Measurements from ENCODE around the gene RTKN. TPM values are rescaled to one million over a fixed set of nuclear protein-coding genes. Genes with fewer than 3 reads are reported as not detected.

The RTKN gene
- total and polyA plus RNA-seq, 10 of the 15 experiments (the other 5 are each of a cell fraction or from before 2014, with no cell fraction given), result 0.50 to 12.3 (median 5.4) TPM

DNA sequence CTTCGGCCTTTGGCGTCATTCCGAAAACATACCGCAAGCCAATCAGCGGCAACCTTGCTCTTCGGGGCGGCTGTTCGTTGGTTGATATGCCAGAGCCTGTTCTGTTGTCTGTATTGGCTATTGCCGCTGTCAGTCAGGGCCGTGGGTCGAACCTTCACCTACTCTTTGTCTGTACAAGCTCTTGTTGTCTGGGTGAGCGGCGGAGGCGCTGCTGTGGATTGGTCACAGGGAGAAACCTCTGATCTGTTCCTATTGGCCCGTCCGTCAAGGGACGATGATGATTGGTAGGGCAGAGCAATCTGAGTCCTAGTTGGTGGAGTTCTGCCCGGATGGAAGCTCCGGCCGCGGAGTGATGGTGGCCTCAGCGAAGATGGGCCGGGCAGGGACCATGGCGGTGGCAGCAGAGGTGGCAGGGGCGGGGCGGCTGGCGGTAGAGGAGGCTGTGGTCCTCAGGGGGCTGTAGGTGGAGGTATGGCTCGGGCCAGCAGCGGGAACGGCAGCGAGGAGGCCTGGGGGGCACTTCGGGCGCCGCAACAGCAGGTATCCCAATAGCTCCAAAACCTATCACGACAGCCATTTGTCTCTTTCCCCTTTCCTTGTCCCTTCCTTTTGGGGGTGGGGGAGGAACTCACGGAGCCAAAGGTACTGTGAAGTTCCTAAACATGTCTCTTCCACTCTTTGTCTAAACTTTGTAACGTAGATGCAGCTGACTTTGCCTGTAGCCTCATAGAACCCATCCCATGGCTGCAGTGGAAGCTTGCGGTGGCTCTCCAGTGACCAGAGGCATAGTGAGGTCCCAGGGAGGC, 16.6 kb upstream of the RTKN start, which contains the start of gene WBP1 (continued):
- TF ChIP-seq NFYB (IDR thresholded peaks at IDR 0.05; ENCODE audit: insufficient read depth, low read depth, low read length) (peak; percentile 91), NR2F1 (conservative IDR thresholded peaks at IDR 0.05) (no peak), KLF5 (IDR thresholded peaks at IDR 0.05; ENCODE audit: partially characterized antibody) (no peak), NFIC (IDR thresholded peaks at IDR 0.05; ENCODE audit: low read depth, low read length) (no peak; the same call in 1 of the 2 replicates), RAD51 (IDR thresholded peaks at IDR 0.05) (no peak), NRF1 (conservative IDR thresholded peaks at IDR 0.05; ENCODE audit: low read depth, low read length) (no peak), CHD2 (IDR thresholded peaks at IDR 0.05; ENCODE audit: borderline replicate concordance, low read depth, low read length) (peak; percentile 96), HDGF (IDR thresholded peaks at IDR 0.05) (peak; percentile 68; the same call in 1 of the 2 replicates), IKZF2 (IDR thresholded peaks at IDR 0.05) (no peak), FOXM1 (IDR thresholded peaks at IDR 0.05; ENCODE audit: low read depth, low read length) (peak; percentile 56; the same call in 1 of the 2 replicates), RFX5 (IDR thresholded peaks at IDR 0.05; ENCODE audit: low read depth, low read length) (peak; percentile 89), ZNF622 (IDR thresholded peaks at IDR 0.05) (no peak), BMI1 (IDR thresholded peaks at IDR 0.05; ENCODE audit: borderline replicate concordance) (no peak; the same call in 1 of the 2 replicates), NBN (IDR thresholded peaks at IDR 0.05) (no peak), NFYA (IDR thresholded peaks at IDR 0.05; ENCODE audit: borderline replicate concordance, low read depth, low read length) (peak; percentile 50; the same call in 1 of the 2 replicates), TCF12 (IDR thresholded peaks at IDR 0.05; ENCODE audit: low read depth, low read length) (no peak)
- TF ChIP-seq, protein P1, sequence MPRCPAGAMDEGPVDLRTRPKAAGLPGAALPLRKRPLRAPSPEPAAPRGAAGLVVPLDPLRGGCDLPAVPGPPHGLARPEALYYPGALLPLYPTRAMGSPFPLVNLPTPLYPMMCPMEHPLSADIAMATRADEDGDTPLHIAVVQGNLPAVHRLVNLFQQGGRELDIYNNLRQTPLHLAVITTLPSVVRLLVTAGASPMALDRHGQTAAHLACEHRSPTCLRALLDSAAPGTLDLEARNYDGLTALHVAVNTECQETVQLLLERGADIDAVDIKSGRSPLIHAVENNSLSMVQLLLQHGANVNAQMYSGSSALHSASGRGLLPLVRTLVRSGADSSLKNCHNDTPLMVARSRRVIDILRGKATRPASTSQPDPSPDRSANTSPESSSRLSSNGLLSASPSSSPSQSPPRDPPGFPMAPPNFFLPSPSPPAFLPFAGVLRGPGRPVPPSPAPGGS (IDR thresholded peaks at IDR 0.05; ENCODE audit: borderline replicate concordance, insufficient read depth, low read depth, low read length, poor library complexity, severe bottlenecking), result peak; percentile 11
- TF ChIP-seq, protein P2, sequence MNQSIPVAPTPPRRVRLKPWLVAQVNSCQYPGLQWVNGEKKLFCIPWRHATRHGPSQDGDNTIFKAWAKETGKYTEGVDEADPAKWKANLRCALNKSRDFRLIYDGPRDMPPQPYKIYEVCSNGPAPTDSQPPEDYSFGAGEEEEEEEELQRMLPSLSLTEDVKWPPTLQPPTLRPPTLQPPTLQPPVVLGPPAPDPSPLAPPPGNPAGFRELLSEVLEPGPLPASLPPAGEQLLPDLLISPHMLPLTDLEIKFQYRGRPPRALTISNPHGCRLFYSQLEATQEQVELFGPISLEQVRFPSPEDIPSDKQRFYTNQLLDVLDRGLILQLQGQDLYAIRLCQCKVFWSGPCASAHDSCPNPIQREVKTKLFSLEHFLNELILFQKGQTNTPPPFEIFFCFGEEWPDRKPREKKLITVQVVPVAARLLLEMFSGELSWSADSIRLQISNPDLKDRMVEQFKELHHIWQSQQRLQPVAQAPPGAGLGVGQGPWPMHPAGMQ (IDR thresholded peaks at IDR 0.05; ENCODE audit: borderline replicate concordance), result no peak
- TF ChIP-seq, protein P3, sequence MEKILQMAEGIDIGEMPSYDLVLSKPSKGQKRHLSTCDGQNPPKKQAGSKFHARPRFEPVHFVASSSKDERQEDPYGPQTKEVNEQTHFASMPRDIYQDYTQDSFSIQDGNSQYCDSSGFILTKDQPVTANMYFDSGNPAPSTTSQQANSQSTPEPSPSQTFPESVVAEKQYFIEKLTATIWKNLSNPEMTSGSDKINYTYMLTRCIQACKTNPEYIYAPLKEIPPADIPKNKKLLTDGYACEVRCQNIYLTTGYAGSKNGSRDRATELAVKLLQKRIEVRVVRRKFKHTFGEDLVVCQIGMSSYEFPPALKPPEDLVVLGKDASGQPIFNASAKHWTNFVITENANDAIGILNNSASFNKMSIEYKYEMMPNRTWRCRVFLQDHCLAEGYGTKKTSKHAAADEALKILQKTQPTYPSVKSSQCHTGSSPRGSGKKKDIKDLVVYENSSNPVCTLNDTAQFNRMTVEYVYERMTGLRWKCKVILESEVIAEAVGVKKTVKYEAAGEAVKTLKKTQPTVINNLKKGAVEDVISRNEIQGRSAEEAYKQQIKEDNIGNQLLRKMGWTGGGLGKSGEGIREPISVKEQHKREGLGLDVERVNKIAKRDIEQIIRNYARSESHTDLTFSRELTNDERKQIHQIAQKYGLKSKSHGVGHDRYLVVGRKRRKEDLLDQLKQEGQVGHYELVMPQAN (conservative IDR thresholded peaks at IDR 0.05), result no peak
- TF ChIP-seq, protein P4, sequence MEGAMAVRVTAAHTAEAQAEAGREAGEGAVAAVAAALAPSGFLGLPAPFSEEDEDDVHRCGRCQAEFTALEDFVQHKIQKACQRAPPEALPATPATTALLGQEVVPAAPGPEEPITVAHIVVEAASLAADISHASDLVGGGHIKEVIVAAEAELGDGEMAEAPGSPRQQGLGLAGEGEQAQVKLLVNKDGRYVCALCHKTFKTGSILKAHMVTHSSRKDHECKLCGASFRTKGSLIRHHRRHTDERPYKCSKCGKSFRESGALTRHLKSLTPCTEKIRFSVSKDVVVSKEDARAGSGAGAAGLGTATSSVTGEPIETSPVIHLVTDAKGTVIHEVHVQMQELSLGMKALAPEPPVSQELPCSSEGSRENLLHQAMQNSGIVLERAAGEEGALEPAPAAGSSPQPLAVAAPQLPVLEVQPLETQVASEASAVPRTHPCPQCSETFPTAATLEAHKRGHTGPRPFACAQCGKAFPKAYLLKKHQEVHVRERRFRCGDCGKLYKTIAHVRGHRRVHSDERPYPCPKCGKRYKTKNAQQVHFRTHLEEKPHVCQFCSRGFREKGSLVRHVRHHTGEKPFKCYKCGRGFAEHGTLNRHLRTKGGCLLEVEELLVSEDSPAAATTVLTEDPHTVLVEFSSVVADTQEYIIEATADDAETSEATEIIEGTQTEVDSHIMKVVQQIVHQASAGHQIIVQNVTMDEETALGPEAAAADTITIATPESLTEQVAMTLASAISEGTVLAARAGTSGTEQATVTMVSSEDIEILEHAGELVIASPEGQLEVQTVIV (IDR thresholded peaks at IDR 0.05; ENCODE audit: borderline replicate concordance, partially characterized antibody), result peak; percentile 22
- TF ChIP-seq, protein P5, sequence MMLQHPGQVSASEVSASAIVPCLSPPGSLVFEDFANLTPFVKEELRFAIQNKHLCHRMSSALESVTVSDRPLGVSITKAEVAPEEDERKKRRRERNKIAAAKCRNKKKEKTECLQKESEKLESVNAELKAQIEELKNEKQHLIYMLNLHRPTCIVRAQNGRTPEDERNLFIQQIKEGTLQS (IDR thresholded peaks at IDR 0.05; ENCODE audit: borderline replicate concordance, extremely low read depth, low read depth, low read length), result no peak
